ENCODE measurements around the gene PRKCB. TPM values are rescaled to one million over a fixed set of nuclear protein-coding genes. Genes with fewer than 3 reads are reported as not detected.

Gene PRKCB
- total and polyA plus RNA-seq, 2 experiments from 2014 or later, result 3.7 to 16.4 TPM

DNA sequence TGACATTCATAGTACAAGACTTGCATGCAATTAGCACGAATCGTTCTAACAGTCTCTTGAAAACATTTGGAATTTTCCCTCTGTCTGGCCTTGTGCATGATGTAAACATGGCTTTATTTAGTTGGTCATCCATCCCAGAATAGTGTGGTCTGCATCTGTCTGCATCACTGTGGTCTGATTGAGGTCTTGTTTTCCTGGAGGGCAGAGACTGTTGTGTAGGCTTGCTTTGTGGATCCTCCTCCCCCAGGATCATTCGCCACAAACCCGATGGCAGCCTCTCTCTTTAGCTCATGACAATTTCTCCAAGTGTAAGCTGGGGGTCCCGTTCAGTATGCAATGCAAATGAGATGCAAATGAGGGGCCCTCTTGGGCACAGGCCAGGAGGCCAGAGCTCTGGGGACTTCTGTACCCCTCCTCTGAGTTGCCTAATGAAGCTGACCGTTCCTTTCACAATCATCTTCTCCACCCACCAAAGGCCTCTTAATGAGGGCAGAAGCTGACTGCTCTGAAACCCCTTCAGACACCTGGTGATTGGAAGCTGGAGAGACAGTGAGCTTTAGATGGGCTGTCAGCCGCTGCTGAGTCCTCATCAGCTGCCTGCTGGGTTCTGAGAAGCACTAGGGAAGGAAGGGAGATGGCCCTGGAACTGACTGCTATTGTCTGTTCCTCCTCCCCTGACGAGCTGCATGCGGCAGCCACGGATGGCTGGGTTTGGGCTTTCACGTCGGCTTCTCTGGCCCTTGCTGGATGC, 219.1 kb downstream of the PRKCB start:
- H3K9me3 Mint-ChIP-seq, result no peaks in the 10 kb centered on the region
- H3K4me3 ChIP-seq, result no peak overlapping the region

More for the DNA sequence above, 219.1 kb downstream of the PRKCB start:
- peak; percentile 70 for ATAC-seq
- Histone ChIP-seq H3K9me2 (ENCODE audit: insufficient read depth) (no peaks in the 10 kb centered on the region), H3K27ac (ENCODE audit: low read depth) (no peak overlapping the region), H3K27me3 (ENCODE audit: insufficient read depth) (no peaks in the 10 kb centered on the region), H3K4me2 (peak overlapping the region; percentile 73), H3K79me2 (replicated peaks; ENCODE audit: insufficient read depth) (no peaks in the 10 kb centered on the region), H3K4me1 (ENCODE audit: insufficient read depth) (peaks cover 24% of the 10 kb centered on the region), H3K36me3 (ENCODE audit: insufficient read depth) (no peaks in the 10 kb centered on the region), H4K20me1 (replicated peaks; ENCODE audit: insufficient read depth) (no peaks in the 10 kb centered on the region), H2AFZ (peak overlapping the region; percentile 83), H3F3A (replicated peaks; ENCODE audit: low read depth) (0 out of 2 replicates have a peak, but pooled peaks cover 5% of the 10 kb centered on the region)
- Mint-ChIP-seq H3K4me3 (no peak overlapping the region), H3K4me1 (peaks cover 51% of the 10 kb centered on the region), H3K27me3 (ENCODE audit: insufficient read depth, low read depth, poor library complexity) (peaks cover 10% of the 10 kb centered on the region), H3K27ac (no peak overlapping the region), H3K36me3 (ENCODE audit: low read depth) (no peaks in the 10 kb centered on the region; the same call in 2 of the 3 replicates)
- DNase-seq (ENCODE audit: low spot score), result peak; percentile 49
- TF ChIP-seq, protein P1, sequence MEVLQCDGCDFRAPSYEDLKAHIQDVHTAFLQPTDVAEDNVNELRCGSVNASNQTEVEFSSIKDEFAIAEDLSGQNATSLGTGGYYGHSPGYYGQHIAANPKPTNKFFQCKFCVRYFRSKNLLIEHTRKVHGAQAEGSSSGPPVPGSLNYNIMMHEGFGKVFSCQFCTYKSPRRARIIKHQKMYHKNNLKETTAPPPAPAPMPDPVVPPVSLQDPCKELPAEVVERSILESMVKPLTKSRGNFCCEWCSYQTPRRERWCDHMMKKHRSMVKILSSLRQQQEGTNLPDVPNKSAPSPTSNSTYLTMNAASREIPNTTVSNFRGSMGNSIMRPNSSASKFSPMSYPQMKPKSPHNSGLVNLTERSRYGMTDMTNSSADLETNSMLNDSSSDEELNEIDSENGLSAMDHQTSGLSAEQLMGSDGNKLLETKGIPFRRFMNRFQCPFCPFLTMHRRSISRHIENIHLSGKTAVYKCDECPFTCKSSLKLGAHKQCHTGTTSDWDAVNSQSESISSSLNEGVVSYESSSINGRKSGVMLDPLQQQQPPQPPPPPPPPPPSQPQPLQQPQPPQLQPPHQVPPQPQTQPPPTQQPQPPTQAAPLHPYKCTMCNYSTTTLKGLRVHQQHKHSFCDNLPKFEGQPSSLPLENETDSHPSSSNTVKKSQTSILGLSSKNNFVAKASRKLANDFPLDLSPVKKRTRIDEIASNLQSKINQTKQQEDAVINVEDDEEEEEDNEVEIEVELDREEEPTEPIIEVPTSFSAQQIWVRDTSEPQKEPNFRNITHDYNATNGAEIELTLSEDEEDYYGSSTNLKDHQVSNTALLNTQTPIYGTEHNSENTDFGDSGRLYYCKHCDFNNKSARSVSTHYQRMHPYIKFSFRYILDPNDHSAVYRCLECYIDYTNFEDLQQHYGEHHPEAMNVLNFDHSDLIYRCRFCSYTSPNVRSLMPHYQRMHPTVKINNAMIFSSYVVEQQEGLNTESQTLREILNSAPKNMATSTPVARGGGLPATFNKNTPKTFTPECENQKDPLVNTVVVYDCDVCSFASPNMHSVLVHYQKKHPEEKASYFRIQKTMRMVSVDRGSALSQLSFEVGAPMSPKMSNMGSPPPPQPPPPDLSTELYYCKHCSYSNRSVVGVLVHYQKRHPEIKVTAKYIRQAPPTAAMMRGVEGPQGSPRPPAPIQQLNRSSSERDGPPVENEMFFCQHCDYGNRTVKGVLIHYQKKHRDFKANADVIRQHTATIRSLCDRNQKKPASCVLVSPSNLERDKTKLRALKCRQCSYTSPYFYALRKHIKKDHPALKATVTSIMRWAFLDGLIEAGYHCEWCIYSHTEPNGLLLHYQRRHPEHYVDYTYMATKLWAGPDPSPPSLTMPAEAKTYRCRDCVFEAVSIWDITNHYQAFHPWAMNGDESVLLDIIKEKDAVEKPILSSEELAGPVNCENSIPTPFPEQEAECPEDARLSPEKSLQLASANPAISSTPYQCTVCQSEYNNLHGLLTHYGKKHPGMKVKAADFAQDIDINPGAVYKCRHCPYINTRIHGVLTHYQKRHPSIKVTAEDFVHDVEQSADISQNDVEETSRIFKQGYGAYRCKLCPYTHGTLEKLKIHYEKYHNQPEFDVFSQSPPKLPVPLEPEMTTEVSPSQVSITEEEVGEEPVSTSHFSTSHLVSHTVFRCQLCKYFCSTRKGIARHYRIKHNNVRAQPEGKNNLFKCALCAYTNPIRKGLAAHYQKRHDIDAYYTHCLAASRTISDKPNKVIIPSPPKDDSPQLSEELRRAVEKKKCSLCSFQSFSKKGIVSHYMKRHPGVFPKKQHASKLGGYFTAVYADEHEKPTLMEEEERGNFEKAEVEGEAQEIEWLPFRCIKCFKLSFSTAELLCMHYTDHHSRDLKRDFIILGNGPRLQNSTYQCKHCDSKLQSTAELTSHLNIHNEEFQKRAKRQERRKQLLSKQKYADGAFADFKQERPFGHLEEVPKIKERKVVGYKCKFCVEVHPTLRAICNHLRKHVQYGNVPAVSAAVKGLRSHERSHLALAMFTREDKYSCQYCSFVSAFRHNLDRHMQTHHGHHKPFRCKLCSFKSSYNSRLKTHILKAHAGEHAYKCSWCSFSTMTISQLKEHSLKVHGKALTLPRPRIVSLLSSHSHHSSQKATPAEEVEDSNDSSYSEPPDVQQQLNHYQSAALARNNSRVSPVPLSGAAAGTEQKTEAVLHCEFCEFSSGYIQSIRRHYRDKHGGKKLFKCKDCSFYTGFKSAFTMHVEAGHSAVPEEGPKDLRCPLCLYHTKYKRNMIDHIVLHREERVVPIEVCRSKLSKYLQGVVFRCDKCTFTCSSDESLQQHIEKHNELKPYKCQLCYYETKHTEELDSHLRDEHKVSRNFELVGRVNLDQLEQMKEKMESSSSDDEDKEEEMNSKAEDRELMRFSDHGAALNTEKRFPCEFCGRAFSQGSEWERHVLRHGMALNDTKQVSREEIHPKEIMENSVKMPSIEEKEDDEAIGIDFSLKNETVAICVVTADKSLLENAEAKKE (CRISPR knock-in tag; IDR thresholded peaks at IDR 0.05), result peak; percentile 86; the same call in 1 of the 2 replicates
- peak; percentile 13; the same call in 1 of the 2 replicates for TF ChIP-seq ZNF114 (CRISPR knock-in tag; IDR thresholded peaks at IDR 0.05)
- TF ChIP-seq EZH2phosphoT487 (IDR thresholded peaks at IDR 0.05; ENCODE audit: unreplicated experiment), result no peak
